ENCODE measurements around the gene SCARB1.
"Not testable (repeated sequence)": the region's sequence is repeated elsewhere in the genome, so short reads cannot be mapped to it uniquely, and the experiment has no call there.

The SCARB1 gene

DNA sequence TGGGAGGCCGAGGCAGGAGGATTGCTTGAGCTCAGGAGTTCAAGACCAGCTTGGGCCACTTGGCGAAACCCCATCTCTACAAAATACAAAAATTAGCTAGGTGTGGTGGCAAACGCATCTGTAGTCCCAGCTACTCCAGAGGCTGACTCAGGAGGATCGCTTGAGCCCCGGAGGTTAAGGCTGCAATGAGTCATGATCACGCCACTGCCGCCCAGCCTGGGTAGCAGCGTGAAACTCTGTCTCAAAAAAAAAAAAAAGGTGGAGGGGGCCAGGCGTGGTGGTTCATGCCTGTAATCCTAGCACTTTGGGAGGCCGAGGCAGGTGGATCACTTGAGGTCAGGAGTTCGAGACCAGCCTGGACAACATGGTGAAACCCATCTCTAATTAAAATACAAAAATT, 16.7 kb upstream of the SCARB1 start:
- not testable (repeated sequence) for H3K27me3 ChIP-seq (ENCODE audit: insufficient read depth, low read length); H3K9ac ChIP-seq (ENCODE audit: low read depth, low read length); H3K36me3 ChIP-seq (ENCODE audit: insufficient read depth, low read length); H3K4me3 ChIP-seq (ENCODE audit: low read length); H3K27ac ChIP-seq (ENCODE audit: low read depth, low read length); H3K9me3 ChIP-seq (ENCODE audit: insufficient read depth, low read depth, low read length)
- H3K4me1 ChIP-seq (ENCODE audit: insufficient read depth, low read length) = peaks cover 17% of the 10 kb centered on the region
- 92% methylated on average over 11 of the region's 11 CpGs for WGBS

DNA sequence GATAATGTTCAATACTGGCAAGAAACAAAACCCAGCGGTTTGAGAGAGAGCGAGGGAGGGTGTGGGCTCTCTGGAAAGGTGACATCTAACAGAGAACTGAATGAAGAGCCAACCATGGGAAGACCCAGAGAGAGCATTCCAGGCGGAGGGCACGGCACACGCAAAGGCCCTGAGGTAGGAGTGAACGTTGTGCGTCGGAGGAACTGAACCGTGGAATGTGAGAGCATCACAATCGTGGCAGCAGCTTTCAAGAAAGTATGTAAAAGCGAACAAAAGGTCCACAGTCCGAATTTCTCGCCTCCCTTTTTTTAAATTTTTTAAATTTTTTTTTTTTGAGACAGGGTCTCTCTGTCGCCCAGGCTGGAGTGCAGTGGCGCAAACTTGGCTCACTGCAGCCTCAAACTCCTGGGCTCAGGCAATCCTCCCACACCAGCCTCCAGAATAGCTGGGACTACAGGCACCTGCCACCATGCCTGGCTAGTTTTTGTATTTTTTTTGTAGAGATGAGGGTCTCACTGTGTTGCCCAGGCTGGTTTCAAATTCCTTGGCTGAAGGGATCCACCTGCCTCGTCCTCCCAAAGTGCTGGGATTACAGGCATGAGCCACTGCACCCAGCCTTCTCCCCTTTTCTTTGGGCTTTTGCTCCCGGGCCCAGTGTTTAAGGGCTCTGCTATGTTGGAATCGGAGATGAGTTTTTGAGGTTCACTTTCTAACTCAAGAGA, 15.3 kb upstream of the SCARB1 start:
- Histone ChIP-seq H3K27ac (ENCODE audit: low read depth, low read length) (no peak overlapping the region), H3K9ac (ENCODE audit: low read depth, low read length) (no peak overlapping the region), H3K27me3 (ENCODE audit: insufficient read depth, low read length) (no peaks in the 10 kb centered on the region), H3K4me3 (ENCODE audit: low read length) (no peak overlapping the region), H3K36me3 (ENCODE audit: insufficient read depth, low read length) (no peaks in the 10 kb centered on the region), H3K4me1 (ENCODE audit: insufficient read depth, low read length) (peaks cover 7% of the 10 kb centered on the region; the same call in 1 of the 2 replicates), H3K9me3 (ENCODE audit: insufficient read depth, low read depth, low read length) (no peaks in the 10 kb centered on the region)
- WGBS = 95% methylated on average over 18 of the region's 18 CpGs

- H3K4me3 ChIP-seq (ENCODE audit: low read length) = no peak overlapping the region
- no peaks in the 10 kb centered on the region for H3K27me3 ChIP-seq (ENCODE audit: insufficient read depth, low read length)
- H3K9me3 ChIP-seq (ENCODE audit: insufficient read depth, low read depth, low read length) = no peaks in the 10 kb centered on the region
- no peak overlapping the region for H3K9ac ChIP-seq (ENCODE audit: low read depth, low read length)
- no peaks in the 10 kb centered on the region for H3K36me3 ChIP-seq (ENCODE audit: insufficient read depth, low read length)
- no peak overlapping the region for H3K27ac ChIP-seq (ENCODE audit: low read depth, low read length)
- 89% methylated on average over 3 of the region's 3 CpGs for WGBS
- H3K4me1 ChIP-seq (ENCODE audit: insufficient read depth, low read length) = no peaks in the 10 kb centered on the region
These were observed 13.8 kb upstream of the SCARB1 start for GRCh38 chr12:124877423-124877822.

GRCh38 chr12:124876171-124876570, 12.5 kb upstream of the SCARB1 start:
- no peaks in the 10 kb centered on the region for H3K9me3 ChIP-seq (ENCODE audit: insufficient read depth, low read depth, low read length)
- no peaks in the 10 kb centered on the region for H3K27me3 ChIP-seq (ENCODE audit: insufficient read depth, low read length)
- H3K36me3 ChIP-seq (ENCODE audit: insufficient read depth, low read length) = no peaks in the 10 kb centered on the region
- 92% methylated on average over 2 of the region's 2 CpGs for WGBS
- H3K4me1 ChIP-seq (ENCODE audit: insufficient read depth, low read length) = no peaks in the 10 kb centered on the region
- no peak overlapping the region for H3K4me3 ChIP-seq (ENCODE audit: low read length)
- no peak overlapping the region for H3K9ac ChIP-seq (ENCODE audit: low read depth, low read length)
- no peak overlapping the region for H3K27ac ChIP-seq (ENCODE audit: low read depth, low read length)

GRCh38 chr12:124875803-124876132, 12.1 kb upstream of the SCARB1 start:
- no peaks in the 10 kb centered on the region for H3K4me1 ChIP-seq (ENCODE audit: insufficient read depth, low read length)
- WGBS = 100% methylated on average over 2 of the region's 2 CpGs

GRCh38 chr12:124874988-124875802, 11.5 kb upstream of the SCARB1 start:
- WGBS = 83% methylated on average over 14 of the region's 14 CpGs
- H3K4me3 ChIP-seq (ENCODE audit: low read length) = no peak overlapping the region
- no peaks in the 10 kb centered on the region for H3K9me3 ChIP-seq (ENCODE audit: insufficient read depth, low read depth, low read length)
- H3K4me1 ChIP-seq (ENCODE audit: insufficient read depth, low read length) = no peaks in the 10 kb centered on the region
- H3K9ac ChIP-seq (ENCODE audit: low read depth, low read length) = no peak overlapping the region
- H3K27ac ChIP-seq (ENCODE audit: low read depth, low read length) = no peak overlapping the region
- H3K36me3 ChIP-seq (ENCODE audit: insufficient read depth, low read length) = no peaks in the 10 kb centered on the region
- H3K27me3 ChIP-seq (ENCODE audit: insufficient read depth, low read length) = no peaks in the 10 kb centered on the region

More at GRCh38 chr12:124875803-124876132, 12.1 kb upstream of the SCARB1 start:
- no peaks in the 10 kb centered on the region for H3K36me3 ChIP-seq (ENCODE audit: insufficient read depth, low read length)
- no peak overlapping the region for H3K4me3 ChIP-seq (ENCODE audit: low read length)
- no peak overlapping the region for H3K27ac ChIP-seq (ENCODE audit: low read depth, low read length)
- no peak overlapping the region for H3K9ac ChIP-seq (ENCODE audit: low read depth, low read length)
- no peaks in the 10 kb centered on the region for H3K9me3 ChIP-seq (ENCODE audit: insufficient read depth, low read depth, low read length)
- no peaks in the 10 kb centered on the region for H3K27me3 ChIP-seq (ENCODE audit: insufficient read depth, low read length)

DNA sequence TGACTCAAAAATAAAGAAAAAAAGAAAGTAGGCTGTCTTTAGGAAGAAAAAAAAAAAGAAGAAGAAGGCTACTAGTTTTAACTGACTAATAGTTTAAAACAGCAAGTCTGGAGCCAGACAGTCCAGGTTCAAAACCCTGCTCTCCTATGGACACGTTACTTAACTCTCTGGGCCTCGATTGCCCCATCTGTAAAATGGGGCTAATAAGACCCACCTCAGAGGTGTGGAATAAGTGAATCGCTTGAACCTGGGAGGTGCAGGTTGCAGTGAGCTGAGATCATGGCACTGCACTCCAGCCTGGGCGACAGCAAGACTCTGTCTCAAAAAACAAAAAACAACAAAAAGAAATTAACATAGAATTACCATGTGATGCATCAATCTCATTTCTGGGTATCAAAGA, 10.5 kb upstream of the SCARB1 start:
- Histone ChIP-seq H3K36me3 (ENCODE audit: insufficient read depth, low read length) (no peaks in the 10 kb centered on the region), H3K27me3 (ENCODE audit: insufficient read depth, low read length) (no peaks in the 10 kb centered on the region), H3K27ac (ENCODE audit: low read depth, low read length) (no peak overlapping the region), H3K9ac (ENCODE audit: low read depth, low read length) (no peak overlapping the region), H3K4me3 (ENCODE audit: low read length) (no peak overlapping the region), H3K4me1 (ENCODE audit: insufficient read depth, low read length) (no peaks in the 10 kb centered on the region; the same call in 1 of the 2 replicates), H3K9me3 (ENCODE audit: insufficient read depth, low read depth, low read length) (no peaks in the 10 kb centered on the region)
- 89% methylated on average over 3 of the region's 4 CpGs for WGBS

DNA sequence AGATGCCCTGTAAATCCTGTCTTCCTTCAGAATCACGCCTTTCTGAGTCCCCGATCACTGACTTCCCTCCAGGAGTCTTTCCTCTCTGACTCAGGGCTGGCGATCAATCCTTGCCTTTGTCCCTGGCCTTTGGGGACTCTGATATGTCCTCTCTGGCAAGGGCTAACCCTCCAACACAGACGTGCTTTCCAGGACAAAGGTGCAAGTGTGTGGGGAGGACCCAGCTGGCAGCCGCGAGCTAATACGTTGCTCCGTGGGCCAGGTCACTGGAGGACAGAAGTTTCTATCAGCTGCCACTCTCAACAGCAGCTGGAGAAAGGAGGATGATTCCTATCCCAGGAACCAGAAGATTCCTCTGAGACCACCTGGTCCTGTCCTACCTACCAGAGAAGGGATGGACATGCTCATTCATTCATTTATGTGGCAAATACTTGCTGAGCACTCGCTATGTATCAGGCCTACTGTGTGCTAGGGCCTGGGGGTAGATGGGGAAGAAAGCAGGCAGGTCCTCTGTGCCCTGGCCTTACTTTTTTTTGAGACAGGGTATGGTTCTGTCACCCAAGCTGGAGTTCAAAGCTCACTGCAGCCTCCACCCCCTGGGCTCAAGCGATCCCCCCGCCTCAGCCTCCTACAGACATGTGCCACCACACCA, 8.5 kb upstream of the SCARB1 start:
- no peaks in the 10 kb centered on the region for H3K9me3 ChIP-seq (ENCODE audit: insufficient read depth, low read depth, low read length)
- 85% methylated on average over 11 of the region's 11 CpGs for WGBS
- H3K27me3 ChIP-seq (ENCODE audit: insufficient read depth, low read length) = no peaks in the 10 kb centered on the region
- no peaks in the 10 kb centered on the region; the same call in 1 of the 2 replicates for H3K4me1 ChIP-seq (ENCODE audit: insufficient read depth, low read length)
- H3K9ac ChIP-seq (ENCODE audit: low read depth, low read length) = no peak overlapping the region
- no peak overlapping the region for H3K27ac ChIP-seq (ENCODE audit: low read depth, low read length)
- H3K36me3 ChIP-seq (ENCODE audit: insufficient read depth, low read length) = no peaks in the 10 kb centered on the region
- H3K4me3 ChIP-seq (ENCODE audit: low read length) = no peak overlapping the region

DNA sequence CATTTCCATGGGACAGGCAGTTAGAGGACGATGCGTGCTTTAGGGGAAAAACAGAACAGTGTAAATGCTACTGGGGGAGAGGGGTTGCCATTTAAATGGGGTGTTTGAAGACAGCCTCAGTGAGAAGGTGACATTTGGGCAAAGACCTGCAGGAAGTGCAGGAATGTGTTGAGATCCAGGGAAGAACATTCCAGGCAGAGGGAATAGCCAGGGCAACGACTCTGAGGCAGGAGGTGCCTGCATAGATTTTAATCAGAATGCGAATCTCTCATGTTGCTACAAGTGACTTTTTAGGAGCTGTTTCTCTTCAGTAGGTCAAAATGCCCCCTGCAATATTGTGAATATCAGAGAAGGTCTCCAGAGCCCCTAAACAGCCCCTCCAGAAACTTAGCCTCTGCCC, 7.6 kb upstream of the SCARB1 start:
- no peaks in the 10 kb centered on the region for H3K9me3 ChIP-seq (ENCODE audit: insufficient read depth, low read depth, low read length)
- 83% methylated on average over 4 of the region's 4 CpGs for WGBS
- no peak overlapping the region for H3K27ac ChIP-seq (ENCODE audit: low read depth, low read length)
- no peaks in the 10 kb centered on the region; the same call in 1 of the 2 replicates for H3K4me1 ChIP-seq (ENCODE audit: insufficient read depth, low read length)
- H3K36me3 ChIP-seq (ENCODE audit: insufficient read depth, low read length) = no peaks in the 10 kb centered on the region
- H3K27me3 ChIP-seq (ENCODE audit: insufficient read depth, low read length) = no peaks in the 10 kb centered on the region
- H3K9ac ChIP-seq (ENCODE audit: low read depth, low read length) = no peak overlapping the region
- no peak overlapping the region for H3K4me3 ChIP-seq (ENCODE audit: low read length)

- Histone ChIP-seq H3K4me3 (ENCODE audit: low read length) (no peak overlapping the region), H3K9me3 (ENCODE audit: insufficient read depth, low read depth, low read length) (no peaks in the 10 kb centered on the region), H3K9ac (ENCODE audit: low read depth, low read length) (no peak overlapping the region), H3K27me3 (ENCODE audit: insufficient read depth, low read length) (no peaks in the 10 kb centered on the region), H3K36me3 (ENCODE audit: insufficient read depth, low read length) (no peaks in the 10 kb centered on the region), H3K4me1 (ENCODE audit: insufficient read depth, low read length) (no peaks in the 10 kb centered on the region; the same call in 1 of the 2 replicates), H3K27ac (ENCODE audit: low read depth, low read length) (no peak overlapping the region)
- WGBS = 95% methylated on average over 4 of the region's 4 CpGs
These were observed 6.9 kb upstream of the SCARB1 start for GRCh38 chr12:124870515-124870914.

DNA sequence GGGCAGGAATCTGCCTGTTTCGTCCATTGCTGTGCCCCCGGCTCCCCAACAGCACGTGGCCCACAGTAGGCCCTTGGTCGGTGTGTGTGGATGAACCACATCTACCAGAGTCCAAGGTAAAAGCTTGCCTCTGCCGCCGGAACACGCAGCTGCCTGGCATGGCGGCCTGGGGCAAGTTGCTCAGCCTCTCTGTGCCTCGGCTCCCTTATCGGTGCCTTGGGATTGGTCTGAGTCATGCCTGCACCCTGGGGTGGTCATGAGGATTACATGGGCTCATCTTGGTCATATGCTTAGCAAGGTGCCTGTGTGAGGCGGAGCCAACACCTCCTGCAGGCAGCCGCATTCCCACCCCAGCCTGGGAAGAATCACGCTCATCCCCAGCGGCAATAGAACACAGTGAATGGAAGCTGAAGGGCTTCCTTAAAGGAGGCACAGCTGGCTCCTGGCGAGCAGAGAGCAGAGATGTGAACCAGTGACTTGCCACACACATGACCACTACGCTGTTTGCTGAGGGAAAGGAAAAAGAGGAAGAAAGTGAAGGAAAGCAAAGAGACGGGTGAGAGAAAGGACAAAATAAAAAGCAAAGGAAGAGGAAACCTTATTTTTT, 5.5 kb upstream of the SCARB1 start:
- Histone ChIP-seq H3K4me1 (ENCODE audit: insufficient read depth, low read length) (peaks cover 2% of the 10 kb centered on the region), H3K27ac (ENCODE audit: low read depth, low read length) (no peak overlapping the region)

More for the DNA sequence above, 5.5 kb upstream of the SCARB1 start:
- H3K27me3 ChIP-seq (ENCODE audit: insufficient read depth, low read length) = no peaks in the 10 kb centered on the region
- no peaks in the 10 kb centered on the region for H3K36me3 ChIP-seq (ENCODE audit: insufficient read depth, low read length)
- no peak overlapping the region for H3K9ac ChIP-seq (ENCODE audit: low read depth, low read length)
- H3K9me3 ChIP-seq (ENCODE audit: insufficient read depth, low read depth, low read length) = no peaks in the 10 kb centered on the region
- 62% methylated on average over 17 of the region's 17 CpGs for WGBS
- H3K4me3 ChIP-seq (ENCODE audit: low read length) = no peak overlapping the region

Data from HUES64 (cell line).